ENCODE results near the gene PRKN.

Gene PRKN

GRCh38 chr6:162526960-162527359 is 200.6 kb downstream of the PRKN start:
- FAIRE-seq = no peak

DNA sequence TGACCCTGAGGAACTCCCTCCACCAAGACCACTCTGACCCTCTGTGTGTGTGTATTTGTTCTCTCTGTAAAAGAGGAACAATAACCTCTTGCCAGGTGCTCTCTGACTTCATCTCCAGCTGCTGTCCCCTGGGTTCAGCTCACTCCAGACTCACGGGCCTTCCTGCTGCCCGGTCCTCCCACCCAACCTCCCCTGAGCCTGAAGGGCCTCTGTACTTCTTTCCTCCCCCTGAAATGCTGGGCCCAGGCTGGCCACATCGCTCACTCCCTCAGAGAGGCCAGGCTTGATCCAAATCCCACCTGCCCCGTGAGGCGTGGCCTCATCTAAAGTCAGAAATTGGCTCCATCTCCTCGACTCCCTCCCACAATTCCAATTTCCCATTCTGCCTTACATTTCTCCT is 202.4 kb downstream of the PRKN start:
- no peak for FAIRE-seq

DNA sequence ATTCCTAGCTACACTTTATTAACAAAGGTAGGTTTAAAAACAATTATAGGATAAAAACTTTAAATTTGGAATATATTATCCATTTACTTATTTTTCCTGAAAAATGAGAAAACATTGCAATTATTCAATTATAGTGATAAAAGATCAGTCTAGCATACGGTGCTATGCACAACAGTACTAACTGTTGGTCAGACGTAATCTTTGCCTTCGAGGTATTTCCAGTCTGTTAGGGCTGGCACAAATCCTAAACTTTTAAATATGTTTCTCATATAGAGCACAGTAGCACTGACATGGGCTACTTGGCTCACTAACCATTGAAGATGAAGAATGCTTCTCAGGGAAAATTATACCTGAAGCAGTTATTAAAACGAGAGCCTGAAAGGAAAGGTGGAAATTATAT is 214.8 kb downstream of the PRKN start:
- no peak for FAIRE-seq

GRCh38 chr6:162497389-162497788 is 230.2 kb downstream of the PRKN start:
- no peak for FAIRE-seq

DNA sequence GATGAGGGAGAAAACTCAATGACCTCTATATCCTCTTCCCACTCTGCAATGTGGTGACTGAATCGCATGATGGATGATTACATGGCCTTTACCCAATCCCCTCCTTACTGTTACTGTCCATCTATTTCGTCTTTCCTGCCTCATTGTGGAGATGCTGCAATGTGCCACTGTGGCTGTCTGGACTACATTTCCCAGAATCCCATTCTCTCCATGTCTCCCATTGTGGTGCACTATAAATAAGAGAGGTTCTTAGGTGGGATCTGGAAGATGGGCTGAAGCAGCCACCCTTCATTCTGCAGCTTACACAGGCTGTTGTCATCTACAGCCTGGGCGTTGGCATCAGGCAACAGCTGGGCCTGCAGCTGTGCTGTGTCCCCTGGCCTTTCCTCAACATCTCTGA is 233.6 kb downstream of the PRKN start:
- no peak for FAIRE-seq

DNA sequence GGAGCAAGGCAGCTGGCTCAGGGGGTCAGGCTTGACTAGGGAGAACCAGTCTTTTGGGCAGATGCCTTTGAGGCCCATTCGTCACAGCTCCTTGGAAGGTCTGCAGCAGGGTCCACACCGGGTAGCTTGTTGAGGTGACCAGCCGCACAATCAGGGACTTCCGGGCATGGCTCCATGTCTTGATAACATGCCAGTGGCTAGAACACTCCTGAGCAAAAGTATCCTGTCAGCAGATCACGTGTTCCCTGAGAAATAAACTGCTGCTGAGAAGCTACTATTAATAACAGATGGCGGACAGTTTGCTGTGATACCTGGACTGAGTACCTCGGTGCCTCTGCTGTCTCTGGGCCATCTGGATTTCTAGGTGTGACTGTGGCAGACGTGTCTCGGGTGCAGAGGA is 235.9 kb downstream of the PRKN start:
- FAIRE-seq = no peak

DNA sequence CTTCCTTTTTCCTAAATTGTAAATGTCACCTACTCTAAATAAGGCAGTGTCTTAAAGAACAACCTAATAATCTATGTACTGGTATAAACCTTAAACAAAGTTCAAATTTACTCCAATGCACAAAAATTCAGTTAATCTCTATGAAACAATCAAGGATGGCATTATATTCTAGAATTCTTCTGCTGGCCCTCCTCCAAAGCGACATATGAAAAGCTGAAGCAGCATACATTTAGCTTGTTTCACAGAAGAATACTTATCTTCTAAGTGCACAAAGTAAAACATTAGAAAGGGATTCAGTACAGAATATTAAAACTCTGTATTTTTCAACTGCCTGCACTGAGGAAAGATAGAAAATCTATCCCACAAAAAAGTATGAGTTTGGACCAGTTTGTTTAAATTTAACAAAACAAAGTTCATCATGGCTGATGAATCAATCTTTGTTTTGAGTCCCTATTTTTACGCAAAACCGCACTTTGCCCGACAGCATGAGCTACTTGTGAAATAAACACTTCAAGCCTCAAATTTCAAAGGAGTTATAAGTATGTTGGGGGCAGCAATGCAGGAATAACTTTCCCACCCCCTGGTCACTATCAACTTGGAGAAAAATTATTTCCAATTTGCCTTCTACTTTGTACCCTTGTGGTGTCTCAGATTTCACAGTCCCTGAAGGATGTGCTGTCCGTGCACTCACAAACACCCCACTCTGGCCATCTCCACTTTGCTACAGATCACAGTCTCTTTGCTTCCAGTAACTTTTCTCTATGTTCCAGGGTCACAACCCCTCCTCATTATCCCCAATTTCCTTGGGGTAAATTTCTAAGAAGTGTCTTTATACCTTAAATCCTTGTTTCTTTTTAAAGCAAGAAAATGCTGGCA is 238.2 kb downstream of the PRKN start:
- FAIRE-seq = no peak

DNA sequence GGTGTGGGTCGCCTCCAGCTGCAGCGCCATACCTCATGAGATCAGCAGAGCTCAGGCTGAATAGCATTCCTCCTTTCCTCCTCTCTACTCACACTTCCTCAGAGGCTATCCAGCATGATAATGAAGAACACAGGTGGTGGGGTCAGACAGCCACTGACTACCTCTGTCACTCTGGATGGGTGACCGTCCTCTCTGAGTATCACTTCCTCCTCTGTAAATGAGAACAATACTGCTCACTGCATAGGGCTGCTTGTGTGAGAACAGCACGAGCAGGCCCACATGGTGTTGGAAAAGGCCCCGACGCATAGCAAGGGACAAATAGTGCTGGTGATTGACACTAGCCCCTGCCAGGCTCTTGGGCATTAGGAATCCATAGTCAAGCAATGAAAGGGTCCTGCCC is 239.1 kb downstream of the PRKN start:
- no peak for FAIRE-seq

- FAIRE-seq = no peak
Observed at GRCh38 chr6:162485464-162485863, 242.1 kb downstream of the PRKN start.

GRCh38 chr6:162481938-162482337 is 245.6 kb downstream of the PRKN start:
- no peak for FAIRE-seq

- FAIRE-seq = no peak
Observed at GRCh38 chr6:162481320-162481719, 246.2 kb downstream of the PRKN start.

GRCh38 chr6:162478192-162478671 is 249.3 kb downstream of the PRKN start:
- no peak for FAIRE-seq

- no peak for FAIRE-seq
Observed at GRCh38 chr6:162474722-162475121, 252.8 kb downstream of the PRKN start.

DNA sequence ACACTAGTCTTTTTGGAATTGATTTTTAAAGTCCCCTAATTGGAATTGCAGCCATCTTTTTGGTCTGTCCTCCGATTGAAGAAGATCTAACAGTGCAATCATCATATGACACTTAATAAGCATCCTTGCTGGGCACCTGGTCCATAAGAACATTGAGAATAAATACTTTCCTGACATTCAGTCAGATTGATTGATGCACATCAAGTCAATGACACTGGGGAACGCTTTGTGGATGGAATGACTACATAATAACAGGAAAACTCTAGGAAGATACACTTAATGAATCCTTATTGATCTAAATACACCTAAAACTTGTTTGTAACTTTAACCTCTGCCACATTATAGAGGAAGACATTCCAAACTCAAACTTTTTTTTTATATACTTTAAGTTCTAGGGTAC is 255.7 kb downstream of the PRKN start:
- no peak for FAIRE-seq

GRCh38 chr6:162468326-162468725 is 259.2 kb downstream of the PRKN start:
- no peak for FAIRE-seq

GRCh38 chr6:162467679-162468078 is 259.9 kb downstream of the PRKN start:
- FAIRE-seq = no peak

GRCh38 chr6:162463576-162463975 is 264.0 kb downstream of the PRKN start:
- FAIRE-seq = no peak

DNA sequence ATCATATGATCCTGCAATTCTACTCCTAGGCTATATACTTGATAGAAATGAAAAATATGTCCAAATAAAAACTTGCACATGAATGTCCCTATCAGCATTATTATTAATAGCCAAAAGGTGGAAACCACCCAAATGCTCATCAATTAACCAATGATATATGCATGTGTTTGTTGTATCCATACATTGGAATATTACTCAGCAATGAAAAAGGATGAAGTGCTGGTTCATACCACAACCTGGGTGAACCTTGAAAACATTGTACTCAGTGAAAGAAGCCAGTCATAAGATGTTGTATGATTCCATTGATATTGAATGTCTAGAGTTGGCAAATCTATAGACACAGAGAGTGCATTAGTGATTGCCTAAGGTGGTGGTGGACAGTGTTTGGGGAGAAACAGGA is 267.6 kb downstream of the PRKN start:
- FAIRE-seq = no peak

DNA sequence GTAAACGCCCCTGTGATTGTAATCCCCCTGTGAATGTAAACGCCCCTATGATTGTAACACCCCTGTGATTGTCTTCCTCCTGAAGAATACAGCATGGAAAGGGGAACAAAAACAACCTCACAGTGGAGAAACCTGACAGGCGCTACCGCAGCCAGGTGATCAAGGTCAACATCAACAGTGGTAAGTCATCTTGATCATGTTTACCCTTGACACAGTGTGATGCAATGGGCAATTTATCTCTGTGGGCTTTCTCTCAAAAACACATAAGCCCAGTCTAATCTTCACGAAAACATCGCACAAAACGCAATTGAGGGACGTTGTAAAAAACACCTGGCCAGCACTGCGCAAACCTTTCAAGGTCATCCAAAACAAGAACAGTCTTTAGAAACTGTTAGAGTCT is 277.2 kb downstream of the PRKN start:
- FAIRE-seq = no peak

GRCh38 chr6:162448294-162448693 is 279.3 kb downstream of the PRKN start:
- no peak for FAIRE-seq

GRCh38 chr6:162443101-162443500 is 284.5 kb downstream of the PRKN start:
- FAIRE-seq = no peak

GRCh38 chr6:162442687-162443086 is 284.9 kb downstream of the PRKN start:
- FAIRE-seq = no peak

DNA sequence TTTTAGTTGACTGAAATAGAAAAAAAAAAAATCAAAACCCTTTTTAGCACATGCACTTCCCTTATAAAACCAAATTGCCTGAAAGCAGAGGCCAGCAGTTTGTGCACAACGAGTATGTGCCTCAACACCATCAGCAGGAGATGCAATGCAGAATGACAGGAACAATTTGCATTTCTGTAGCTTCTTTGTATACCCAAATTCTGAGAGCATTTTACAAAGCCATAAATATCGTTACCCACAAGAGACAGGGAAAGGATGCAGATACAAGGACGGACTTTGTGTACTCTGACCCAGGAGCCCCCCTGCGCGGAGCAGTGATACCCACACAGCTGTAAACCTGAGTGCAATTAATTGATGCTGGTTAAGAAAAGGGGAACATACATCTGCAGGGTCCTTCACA is 285.6 kb downstream of the PRKN start:
- no peak for FAIRE-seq

- FAIRE-seq = no peak
Observed at GRCh38 chr6:162438980-162439379, 288.6 kb downstream of the PRKN start.

- FAIRE-seq = no peak
Observed at GRCh38 chr6:162435071-162435470, 292.5 kb downstream of the PRKN start.

Measured in A204.1 (cell line).